ENCODE results near the gene PRR33.

PRR33 gene

GRCh38 chr11:1927848-1928469, 36.3 kb upstream of the PRR33 start:
- DNase-seq: no peak

GRCh38 chr11:1927026-1927847, 35.5 kb upstream of the PRR33 start:
- no peak for DNase-seq

- DNase-seq: no peak
Measured at GRCh38 chr11:1926156-1927025, 34.7 kb upstream of the PRR33 start.

GRCh38 chr11:1925373-1926155, 33.9 kb upstream of the PRR33 start:
- no peak for DNase-seq

- no peak for DNase-seq
Measured at GRCh38 chr11:1924646-1925372, 33.1 kb upstream of the PRR33 start.

GRCh38 chr11:1924181-1924580, 32.5 kb upstream of the PRR33 start:
- no peak for DNase-seq

GRCh38 chr11:1923201-1923956, 31.7 kb upstream of the PRR33 start:
- no peak for DNase-seq

- no peak for DNase-seq
Measured at GRCh38 chr11:1922481-1923081, 30.9 kb upstream of the PRR33 start.

GRCh38 chr11:1921574-1922141, 30.0 kb upstream of the PRR33 start:
- no peak for DNase-seq

GRCh38 chr11:1920909-1921573, 29.3 kb upstream of the PRR33 start:
- no peak for DNase-seq

GRCh38 chr11:1920128-1920908, 28.6 kb upstream of the PRR33 start:
- no peak for DNase-seq

- DNase-seq: no peak
Measured at GRCh38 chr11:1919391-1920127, 27.9 kb upstream of the PRR33 start, which contains the start of gene TNNT3. TSS of gene TNNT3 (plus strand) at chr11:1919703. CDS start at chr11:1922875, 3,172 bp downstream.

GRCh38 chr11:1918436-1919315, 27.0 kb upstream of the PRR33 start:
- no peak for DNase-seq

GRCh38 chr11:1917523-1918435, 26.1 kb upstream of the PRR33 start:
- DNase-seq: no peak

- no peak for DNase-seq
Measured at GRCh38 chr11:1916986-1917522, 25.4 kb upstream of the PRR33 start.

Data from stimulated activated CD4-positive, alpha-beta T cell treated with anti-CD3 and anti-CD28 coated beads, Interleukin-2, amount 100 ng/mL, for 24 hours (primary cell).